GM12891 (cell line): Measurements from ENCODE around the gene GCNA.

ENCODE experiments used
- POLR2A ChIP-seq: IDR thresholded peaks from 2 replicates; pipeline ENCODE4 v1.6.1; 2011; ENCODE audit warnings: low read depth, low read length, control low read depth
- TAF1 ChIP-seq: IDR thresholded peaks from 2 replicates; pipeline ENCODE4 v1.6.1; 2011; ENCODE audit warnings: low read depth, low read length, control low read depth

- TF ChIP-seq POLR2A: no peak
- no peak for TF ChIP-seq TAF1
Measured at GRCh38 chrX:71547339-71547738, 30.9 kb upstream of the GCNA start.
